ENCODE measurements around the gene HERC5.

The HERC5 gene

GRCh38 chr4:88448889-88449288 is 8.0 kb upstream of the HERC5 start:
- H3K9ac ChIP-seq (ENCODE audit: low read depth, low read length): no peak overlapping the region
- H3K4me1 ChIP-seq (ENCODE audit: control insufficient read depth, insufficient read depth, low read length): no peaks in the 10 kb centered on the region

GRCh38 chr4:88449290-88449689 is 7.6 kb upstream of the HERC5 start:
- Histone ChIP-seq H3K4me3 (ENCODE audit: low read length) (no peak overlapping the region), H3K9ac (ENCODE audit: low read depth, low read length) (no peak overlapping the region), H3K4me1 (ENCODE audit: control insufficient read depth, insufficient read depth, low read length) (no peaks in the 10 kb centered on the region), H3K36me3 (ENCODE audit: insufficient read depth, low read length) (no peaks in the 10 kb centered on the region), H3K4me2 (ENCODE audit: low read length) (no peak overlapping the region), H3K9me3 (replicated peaks; ENCODE audit: low read length) (no peaks in the 10 kb centered on the region), H3K27me3 (ENCODE audit: control insufficient read depth, insufficient read depth, low read length) (no peaks in the 10 kb centered on the region)

More at GRCh38 chr4:88448889-88449288, 8.0 kb upstream of the HERC5 start:
- no peak overlapping the region for H3K4me2 ChIP-seq (ENCODE audit: low read length)
- no peaks in the 10 kb centered on the region for H3K36me3 ChIP-seq (ENCODE audit: insufficient read depth, low read length)
- no peaks in the 10 kb centered on the region for H3K9me3 ChIP-seq (replicated peaks; ENCODE audit: low read length)
- H3K4me3 ChIP-seq (ENCODE audit: low read length): no peak overlapping the region
- no peaks in the 10 kb centered on the region for H3K27me3 ChIP-seq (ENCODE audit: control insufficient read depth, insufficient read depth, low read length)

- no peak overlapping the region for H3K9ac ChIP-seq (ENCODE audit: low read depth, low read length)
- H3K4me3 ChIP-seq (ENCODE audit: low read length): no peak overlapping the region
- no peak overlapping the region for H3K4me2 ChIP-seq (ENCODE audit: low read length)
- H3K4me1 ChIP-seq (ENCODE audit: control insufficient read depth, insufficient read depth, low read length): no peaks in the 10 kb centered on the region
- H3K27me3 ChIP-seq (ENCODE audit: control insufficient read depth, insufficient read depth, low read length): peaks cover 5% of the 10 kb centered on the region
- H3K36me3 ChIP-seq (ENCODE audit: insufficient read depth, low read length): no peaks in the 10 kb centered on the region
- no peaks in the 10 kb centered on the region for H3K9me3 ChIP-seq (replicated peaks; ENCODE audit: low read length)
Observed at GRCh38 chr4:88451205-88451604, 5.7 kb upstream of the HERC5 start.

GRCh38 chr4:88452912-88453311 is 4.0 kb upstream of the HERC5 start:
- no peaks in the 10 kb centered on the region for H3K36me3 ChIP-seq (ENCODE audit: insufficient read depth, low read length)
- H3K4me2 ChIP-seq (ENCODE audit: low read length): no peak overlapping the region
- no peaks in the 10 kb centered on the region for H3K9me3 ChIP-seq (replicated peaks; ENCODE audit: low read length)
- peaks cover 10% of the 10 kb centered on the region for H3K4me1 ChIP-seq (ENCODE audit: control insufficient read depth, insufficient read depth, low read length)
- H3K4me3 ChIP-seq (ENCODE audit: low read length): no peak overlapping the region
- no peak overlapping the region for H3K9ac ChIP-seq (ENCODE audit: low read depth, low read length)
- peaks cover 17% of the 10 kb centered on the region for H3K27me3 ChIP-seq (ENCODE audit: control insufficient read depth, insufficient read depth, low read length)

- Histone ChIP-seq H3K36me3 (ENCODE audit: insufficient read depth, low read length) (no peaks in the 10 kb centered on the region), H3K4me3 (ENCODE audit: low read length) (peak overlapping the region; percentile 76), H3K4me2 (ENCODE audit: low read length) (peak overlapping the region; percentile 87), H3K4me1 (ENCODE audit: control insufficient read depth, insufficient read depth, low read length) (peaks cover 10% of the 10 kb centered on the region), H3K9me3 (replicated peaks; ENCODE audit: low read length) (no peaks in the 10 kb centered on the region), H3K9ac (ENCODE audit: low read depth, low read length) (no peak overlapping the region), H3K27me3 (ENCODE audit: control insufficient read depth, insufficient read depth, low read length) (peaks cover 52% of the 10 kb centered on the region)
Observed at GRCh38 chr4:88457307-88458103, 586 bp downstream of the HERC5 start.

GRCh38 chr4:88458104-88458740 is 1.3 kb downstream of the HERC5 start:
- Histone ChIP-seq H3K4me3 (ENCODE audit: low read length) (no peak overlapping the region), H3K36me3 (ENCODE audit: insufficient read depth, low read length) (no peaks in the 10 kb centered on the region), H3K4me2 (ENCODE audit: low read length) (no peak overlapping the region), H3K27me3 (ENCODE audit: control insufficient read depth, insufficient read depth, low read length) (peaks cover 53% of the 10 kb centered on the region), H3K9me3 (replicated peaks; ENCODE audit: low read length) (no peaks in the 10 kb centered on the region), H3K4me1 (ENCODE audit: control insufficient read depth, insufficient read depth, low read length) (peaks cover 10% of the 10 kb centered on the region), H3K9ac (ENCODE audit: low read depth, low read length) (no peak overlapping the region)

- Histone ChIP-seq H3K4me3 (ENCODE audit: low read length) (no peak overlapping the region), H3K4me1 (ENCODE audit: control insufficient read depth, insufficient read depth, low read length) (no peaks in the 10 kb centered on the region), H3K27me3 (ENCODE audit: control insufficient read depth, insufficient read depth, low read length) (peaks cover 34% of the 10 kb centered on the region), H3K9ac (ENCODE audit: low read depth, low read length) (no peak overlapping the region), H3K9me3 (replicated peaks; ENCODE audit: low read length) (no peaks in the 10 kb centered on the region), H3K36me3 (ENCODE audit: insufficient read depth, low read length) (no peaks in the 10 kb centered on the region), H3K4me2 (ENCODE audit: low read length) (no peak overlapping the region)
Observed at GRCh38 chr4:88465653-88466192, 8.8 kb downstream of the HERC5 start.

GRCh38 chr4:88467392-88467791 is 10.5 kb downstream of the HERC5 start:
- no peaks in the 10 kb centered on the region for H3K36me3 ChIP-seq (ENCODE audit: insufficient read depth, low read length)
- H3K4me2 ChIP-seq (ENCODE audit: low read length): no peak overlapping the region
- no peak overlapping the region for H3K9ac ChIP-seq (ENCODE audit: low read depth, low read length)
- no peaks in the 10 kb centered on the region for H3K4me1 ChIP-seq (ENCODE audit: control insufficient read depth, insufficient read depth, low read length)
- H3K27me3 ChIP-seq (ENCODE audit: control insufficient read depth, insufficient read depth, low read length): peaks cover 24% of the 10 kb centered on the region
- no peak overlapping the region for H3K4me3 ChIP-seq (ENCODE audit: low read length)
- no peaks in the 10 kb centered on the region for H3K9me3 ChIP-seq (replicated peaks; ENCODE audit: low read length)

GRCh38 chr4:88477229-88477860 is 20.4 kb downstream of the HERC5 start:
- H3K4me1 ChIP-seq (ENCODE audit: control insufficient read depth, insufficient read depth, low read length): no peaks in the 10 kb centered on the region
- no peaks in the 10 kb centered on the region for H3K36me3 ChIP-seq (ENCODE audit: insufficient read depth, low read length)
- H3K27me3 ChIP-seq (ENCODE audit: control insufficient read depth, insufficient read depth, low read length): peaks cover 6% of the 10 kb centered on the region

GRCh38 chr4:88478247-88478646 is 21.3 kb downstream of the HERC5 start:
- Histone ChIP-seq H3K4me3 (ENCODE audit: low read length) (no peak overlapping the region), H3K9ac (ENCODE audit: low read depth, low read length) (no peak overlapping the region), H3K4me1 (ENCODE audit: control insufficient read depth, insufficient read depth, low read length) (no peaks in the 10 kb centered on the region), H3K4me2 (ENCODE audit: low read length) (no peak overlapping the region), H3K36me3 (ENCODE audit: insufficient read depth, low read length) (no peaks in the 10 kb centered on the region), H3K9me3 (replicated peaks; ENCODE audit: low read length) (no peaks in the 10 kb centered on the region), H3K27me3 (ENCODE audit: control insufficient read depth, insufficient read depth, low read length) (peaks cover 6% of the 10 kb centered on the region)

More at GRCh38 chr4:88477229-88477860, 20.4 kb downstream of the HERC5 start:
- Histone ChIP-seq H3K4me3 (ENCODE audit: low read length) (no peak overlapping the region), H3K9me3 (replicated peaks; ENCODE audit: low read length) (no peaks in the 10 kb centered on the region), H3K9ac (ENCODE audit: low read depth, low read length) (no peak overlapping the region), H3K4me2 (ENCODE audit: low read length) (no peak overlapping the region)

- no peaks in the 10 kb centered on the region for H3K9me3 ChIP-seq (replicated peaks; ENCODE audit: low read length)
- no peaks in the 10 kb centered on the region for H3K4me1 ChIP-seq (ENCODE audit: control insufficient read depth, insufficient read depth, low read length)
- H3K36me3 ChIP-seq (ENCODE audit: insufficient read depth, low read length): no peaks in the 10 kb centered on the region
- H3K4me2 ChIP-seq (ENCODE audit: low read length): no peak overlapping the region
- no peak overlapping the region for H3K9ac ChIP-seq (ENCODE audit: low read depth, low read length)
- no peaks in the 10 kb centered on the region for H3K27me3 ChIP-seq (ENCODE audit: control insufficient read depth, insufficient read depth, low read length)
- no peak overlapping the region for H3K4me3 ChIP-seq (ENCODE audit: low read length)
Observed at GRCh38 chr4:88481537-88481936, 24.6 kb downstream of the HERC5 start.

All from skeletal muscle satellite cell (primary cell).